OCI-LY3 (cell line): ENCODE data around the gene SNAP29.
"Not testable (repeated sequence)": the region's sequence is repeated elsewhere in the genome, so short reads cannot be mapped to it uniquely, and the experiment has no call there.

ENCODE experiments used
- H2AFZ ChIP-seq: fragments of 200-600, 300-600 bp; shearing (Covaris generic); 2 replicates; pipeline ENCODE4 v1.6.0; 2014; ENCODE audit warnings: antibody characterized with exemption, low read depth, low read length
- H3K27ac ChIP-seq: fragments of 200-600, 300-600 bp; sonication (generic); 2 replicates; pipeline ENCODE4 v1.5.1; 2014; ENCODE audit warnings: mild to moderate bottlenecking, low read length, moderate library complexity, mixed read lengths
- H3K27me3 ChIP-seq: fragments of 200-600, 300-600 bp; sonication (generic); 2 replicates; pipeline ENCODE4 v1.6.1; 2014; ENCODE audit warnings: low read depth, low read length, mixed read lengths
- H3K36me3 ChIP-seq: fragments of 200-600, 300-600 bp; sonication (generic); replicated peaks from 2 replicates; pipeline ENCODE3; 2014; ENCODE audit warnings: low read depth, low read length, mixed read lengths
- H3K4me1 ChIP-seq: fragments of 300-600, 200-600 bp; sonication (generic); 2 replicates; pipeline ENCODE4 v1.6.1; 2014; ENCODE audit warnings: low read length, mixed read lengths
- H3K4me2 ChIP-seq: fragments of 200-600, 300-600 bp; sonication (generic); 2 replicates; pipeline ENCODE4 v1.6.1; 2014; ENCODE audit warnings: low read length, mixed read lengths
- H3K4me3 ChIP-seq: fragments of 300-600, 200-600 bp; sonication (generic); 2 replicates; pipeline ENCODE4 v1.5.1; 2014; ENCODE audit warnings: antibody characterized with exemption, mild to moderate bottlenecking, low read length, moderate library complexity
- H3K79me2 ChIP-seq: fragments of 300-600, 200-600 bp; shearing (Covaris generic); 2 replicates; pipeline ENCODE4 v1.6.1; 2014; ENCODE audit warnings: mild to moderate bottlenecking, low read length, mixed read lengths
- H3K9ac ChIP-seq: fragments of 300-600, 200-600 bp; shearing (Covaris generic); 2 replicates; pipeline ENCODE4 v1.6.0; 2014; ENCODE audit warnings: mild to moderate bottlenecking, low read length, moderate library complexity
- H3K9me3 ChIP-seq: fragments of 200-600, 300-600 bp; shearing (Covaris generic); 2 replicates; pipeline ENCODE4 v1.6.1; 2014; ENCODE audit warnings: low read length, mixed read lengths; ENCODE audit not compliant: insufficient read depth
- H4K20me1 ChIP-seq: fragments of 200-600, 300-600 bp; sonication (generic); 2 replicates; pipeline ENCODE4 v1.6.1; 2016; ENCODE audit warnings: low read length, mixed read lengths; ENCODE audit not compliant: insufficient read depth
- CTCF ChIP-seq: fragments of 200-600, 300-600 bp; sonication (generic); IDR thresholded peaks from 2 replicates; pipeline ENCODE4 v1.5.1; 2014; ENCODE audit warnings: antibody characterized with exemption, low read length, low read depth
- EZH2phosphoT487 ChIP-seq: fragments of 200-600 bp; shearing (Covaris generic); IDR thresholded peaks from 2 replicates; pipeline ENCODE4 v1.6.1; 2018; ENCODE audit warnings: antibody characterized with exemption, mixed run types, low read depth

Gene SNAP29

GRCh38 chr22:20927940-20928572, 69.2 kb downstream of the SNAP29 start:
- no peak overlapping the region for H3K4me2 ChIP-seq

GRCh38 chr22:20928573-20928967, 69.8 kb downstream of the SNAP29 start:
- Histone ChIP-seq H3K79me2 (peaks cover 100% of the 10 kb centered on the region), H3K4me3 (no peak overlapping the region), H3K4me2 (no peak overlapping the region), H4K20me1 (peaks cover 91% of the 10 kb centered on the region), H3K27ac (no peak overlapping the region), H3K9ac (no peak overlapping the region), H3K36me3 (peaks cover 25% of the 10 kb centered on the region), H3K4me1 (peaks cover 10% of the 10 kb centered on the region), H3K9me3 (no peaks in the 10 kb centered on the region), H3K27me3 (no peaks in the 10 kb centered on the region), H2AFZ (no peak overlapping the region)
- TF ChIP-seq EZH2phosphoT487 (no peak), CTCF (no peak)

More at GRCh38 chr22:20927940-20928572, 69.2 kb downstream of the SNAP29 start:
- H2AFZ ChIP-seq: no peak overlapping the region
- H3K27ac ChIP-seq: no peak overlapping the region
- peaks cover 100% of the 10 kb centered on the region for H3K79me2 ChIP-seq
- no peaks in the 10 kb centered on the region for H3K9me3 ChIP-seq
- H4K20me1 ChIP-seq: peaks cover 91% of the 10 kb centered on the region
- TF ChIP-seq CTCF: no peak
- no peak for TF ChIP-seq EZH2phosphoT487
- peaks cover 10% of the 10 kb centered on the region for H3K4me1 ChIP-seq
- H3K36me3 ChIP-seq: peaks cover 24% of the 10 kb centered on the region
- no peaks in the 10 kb centered on the region for H3K27me3 ChIP-seq
- no peak overlapping the region for H3K4me3 ChIP-seq
- no peak overlapping the region for H3K9ac ChIP-seq

GRCh38 chr22:20930004-20930403, 71.2 kb downstream of the SNAP29 start:
- Histone ChIP-seq H3K27me3 (no peaks in the 10 kb centered on the region), H3K9ac (no peak overlapping the region), H2AFZ (no peak overlapping the region), H4K20me1 (peaks cover 89% of the 10 kb centered on the region), H3K4me3 (no peak overlapping the region), H3K4me2 (no peak overlapping the region), H3K79me2 (peaks cover 100% of the 10 kb centered on the region), H3K27ac (no peak overlapping the region), H3K9me3 (no peaks in the 10 kb centered on the region), H3K36me3 (peaks cover 30% of the 10 kb centered on the region), H3K4me1 (peaks cover 10% of the 10 kb centered on the region)
- TF ChIP-seq CTCF: no peak
- TF ChIP-seq EZH2phosphoT487: no peak

- not testable (repeated sequence) for H3K9ac ChIP-seq, H3K27me3 ChIP-seq, H3K9me3 ChIP-seq, H2AFZ ChIP-seq, H3K4me3 ChIP-seq, H3K27ac ChIP-seq, H3K4me2 ChIP-seq, H3K4me1 ChIP-seq
- peaks cover 89% of the 10 kb centered on the region for H4K20me1 ChIP-seq
- H3K79me2 ChIP-seq: peaks cover 100% of the 10 kb centered on the region
- peaks cover 30% of the 10 kb centered on the region for H3K36me3 ChIP-seq
These were observed 71.6 kb downstream of the SNAP29 start for GRCh38 chr22:20930435-20930834.
